ENCODE data around the gene RCE1.

Gene RCE1

GRCh38 chr11:66891851-66892660, 48.8 kb downstream of the RCE1 start:
- peak; percentile 51 to 59 for DNase-seq

DNA sequence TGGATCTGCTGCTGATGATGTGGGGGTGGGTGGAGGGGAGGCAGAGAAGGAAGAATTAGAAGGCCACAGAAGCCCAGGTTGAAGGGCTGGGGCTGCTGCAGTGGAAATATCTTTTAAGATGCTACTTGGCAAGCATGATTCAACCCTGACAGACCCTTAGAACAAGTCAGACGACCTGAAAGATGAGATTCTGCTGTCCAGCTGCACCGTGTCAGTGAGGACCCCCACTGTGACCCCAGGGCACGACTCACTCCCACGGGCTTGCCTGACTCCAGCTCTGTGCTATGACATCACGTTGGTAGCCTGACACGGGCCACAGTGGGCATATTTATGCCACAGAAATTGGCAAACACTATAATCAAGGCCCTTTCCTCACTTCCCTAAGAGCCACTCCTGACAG, 49.7 kb downstream of the RCE1 start:
- DNase-seq = no peak

GRCh38 chr11:66894141-66894540, 50.9 kb downstream of the RCE1 start:
- DNase-seq = peak; percentile 70 to 81
